HG02623 (cell line): Measurements from ENCODE around the gene SPRYD3.

Experiments
- ATAC-seq: cut with Tn5 transposase; IDR thresholded peaks from one replicate; pipeline ENCODE4 v1.9.1; 2021; ENCODE audit warnings: moderate library complexity; ENCODE audit not compliant: unreplicated experiment

The SPRYD3 gene

GRCh38 chr12:53052419-53053217 lies 26.6 kb downstream of the SPRYD3 start:
- ATAC-seq = no peak

- no peak for ATAC-seq
These were observed 27.2 kb downstream of the SPRYD3 start for GRCh38 chr12:53051881-53052412.

- no peak for ATAC-seq
These were observed 27.9 kb downstream of the SPRYD3 start for GRCh38 chr12:53051058-53051880.

GRCh38 chr12:53050426-53051057 lies 28.6 kb downstream of the SPRYD3 start:
- ATAC-seq = no peak

- ATAC-seq = no peak
These were observed 29.4 kb downstream of the SPRYD3 start, which contains the start of gene TNS2 for GRCh38 chr12:53049571-53050318. Gene TNS2, plus strand, starts transcription at chr12:53050065. Its CDS starts 121 bp downstream, at chr12:53050186.

GRCh38 chr12:53048780-53049401 lies 30.3 kb downstream of the SPRYD3 start:
- no peak for ATAC-seq

GRCh38 chr12:53048033-53048779 lies 31.0 kb downstream of the SPRYD3 start:
- ATAC-seq = no peak

- peak; percentile 61 for ATAC-seq
These were observed 31.8 kb downstream of the SPRYD3 start for GRCh38 chr12:53047221-53048032.

- ATAC-seq = peak; percentile 29
These were observed 32.5 kb downstream of the SPRYD3 start for GRCh38 chr12:53046655-53047220.

- ATAC-seq = no peak
These were observed 33.5 kb downstream of the SPRYD3 start for GRCh38 chr12:53045696-53046045.

- ATAC-seq = no peak
These were observed 34.1 kb downstream of the SPRYD3 start for GRCh38 chr12:53044896-53045695.

- no peak for ATAC-seq
These were observed 35.1 kb downstream of the SPRYD3 start for GRCh38 chr12:53044052-53044581.

GRCh38 chr12:53042607-53043454 lies 36.4 kb downstream of the SPRYD3 start:
- no peak for ATAC-seq

GRCh38 chr12:53039851-53040250 lies 39.3 kb downstream of the SPRYD3 start:
- ATAC-seq = no peak

GRCh38 chr12:53036802-53037201 lies 42.4 kb downstream of the SPRYD3 start:
- no peak for ATAC-seq

- ATAC-seq = no peak
These were observed 44.7 kb downstream of the SPRYD3 start for GRCh38 chr12:53034459-53034858.
